Measurements from ENCODE around the gene AIFM3. TPM values are rescaled to one million over a fixed set of nuclear protein-coding genes. Genes with fewer than 3 reads are reported as not detected.

AIFM3 gene
- total RNA-seq, 2 donors from 2014 or later: 1.8 to 2.7 TPM

- Histone ChIP-seq H3K4me1 (ENCODE audit: control insufficient read depth, insufficient read depth, low read length) (peaks cover 12% of the 10 kb centered on the region), H3K9me3 (ENCODE audit: control insufficient read depth, low read length) (no peaks in the 10 kb centered on the region), H3K36me3 (ENCODE audit: control insufficient read depth, insufficient read depth, low read length) (peaks cover 55% of the 10 kb centered on the region), H3K4me3 (ENCODE audit: low read length) (no peak overlapping the region), H3K9ac (ENCODE audit: extremely low read depth, low read length, poor library complexity, severe bottlenecking) (no peak overlapping the region), H3K27me3 (ENCODE audit: control insufficient read depth, insufficient read depth, low read length, poor library complexity, severe bottlenecking) (no peaks in the 10 kb centered on the region), H3K27ac (ENCODE audit: low read depth, low read length) (no peak overlapping the region)
- DNase-seq: no peak
- Mint-ChIP-seq H3K9me3 (no peaks in the 10 kb centered on the region), H3K36me3 (ENCODE audit: low read depth) (peaks cover 37% of the 10 kb centered on the region), H3K4me3 (no peak overlapping the region), H3K27ac (no peak overlapping the region), H3K4me1 (peaks cover 10% of the 10 kb centered on the region), H3K27me3 (ENCODE audit: insufficient read depth) (no peaks in the 10 kb centered on the region)
- no peak for TF ChIP-seq CTCF (conservative IDR thresholded peaks at IDR 0.05)
- 96% methylated on average over 6 to 7 of the region's 7 CpGs for WGBS, 2 experiments (ENCODE audit: insufficient coverage in 1 of 2, insufficient read length in 1 of 2)
Measured at GRCh38 chr22:20946080-20946986, 20.7 kb upstream of the AIFM3 start.

- no peaks in the 10 kb centered on the region for H3K27me3 ChIP-seq (ENCODE audit: control insufficient read depth, insufficient read depth, low read length, poor library complexity, severe bottlenecking)
- Mint-ChIP-seq H3K36me3 (ENCODE audit: low read depth) (peaks cover 43% of the 10 kb centered on the region), H3K4me3 (no peak overlapping the region), H3K9me3 (no peaks in the 10 kb centered on the region), H3K27me3 (ENCODE audit: insufficient read depth) (no peaks in the 10 kb centered on the region), H3K4me1 (peaks cover 15% of the 10 kb centered on the region), H3K27ac (no peak overlapping the region)
- H3K4me3 ChIP-seq (ENCODE audit: low read length): no peak overlapping the region
- no peak for TF ChIP-seq CTCF (conservative IDR thresholded peaks at IDR 0.05)
- no peak overlapping the region for H3K27ac ChIP-seq (ENCODE audit: low read depth, low read length)
- H3K36me3 ChIP-seq (ENCODE audit: control insufficient read depth, insufficient read depth, low read length): peaks cover 58% of the 10 kb centered on the region
- peaks cover 13% of the 10 kb centered on the region for H3K4me1 ChIP-seq (ENCODE audit: control insufficient read depth, insufficient read depth, low read length)
- no peak for DNase-seq
- 78 to 88% methylated on average over 1 of the region's 1 CpG for WGBS, 2 experiments (ENCODE audit: insufficient coverage in 1 of 2, insufficient read length in 1 of 2)
- no peak overlapping the region for H3K9ac ChIP-seq (ENCODE audit: extremely low read depth, low read length, poor library complexity, severe bottlenecking)
- no peaks in the 10 kb centered on the region for H3K9me3 ChIP-seq (ENCODE audit: control insufficient read depth, low read length)
Measured at GRCh38 chr22:20946991-20947390, 20.1 kb upstream of the AIFM3 start.

- WGBS, 2 experiments (ENCODE audit: insufficient coverage in 1 of 2, insufficient read length in 1 of 2): 74 to 76% methylated on average over 4 to 5 of the region's 5 CpGs
- H3K4me3 ChIP-seq (ENCODE audit: low read length): no peak overlapping the region
- H3K27me3 ChIP-seq (ENCODE audit: control insufficient read depth, insufficient read depth, low read length, poor library complexity, severe bottlenecking): no peaks in the 10 kb centered on the region
- Mint-ChIP-seq H3K9me3 (no peaks in the 10 kb centered on the region), H3K27ac (peak overlapping the region; percentile 7), H3K4me1 (peaks cover 15% of the 10 kb centered on the region), H3K4me3 (no peak overlapping the region), H3K36me3 (ENCODE audit: low read depth) (peaks cover 41% of the 10 kb centered on the region), H3K27me3 (ENCODE audit: insufficient read depth) (no peaks in the 10 kb centered on the region)
- no peak for TF ChIP-seq CTCF (conservative IDR thresholded peaks at IDR 0.05)
- no peak overlapping the region for H3K9ac ChIP-seq (ENCODE audit: extremely low read depth, low read length, poor library complexity, severe bottlenecking)
- no peak overlapping the region for H3K27ac ChIP-seq (ENCODE audit: low read depth, low read length)
- no peaks in the 10 kb centered on the region for H3K9me3 ChIP-seq (ENCODE audit: control insufficient read depth, low read length)
- H3K36me3 ChIP-seq (ENCODE audit: control insufficient read depth, insufficient read depth, low read length): peaks cover 60% of the 10 kb centered on the region
- DNase-seq: no peak
- peaks cover 13% of the 10 kb centered on the region for H3K4me1 ChIP-seq (ENCODE audit: control insufficient read depth, insufficient read depth, low read length)
Measured at GRCh38 chr22:20948450-20948849, 18.6 kb upstream of the AIFM3 start.

Data from endodermal cell (in vitro differentiated cells).